ENCODE results near the gene ELK1. TPM values are rescaled to one million over a fixed set of nuclear protein-coding genes. Genes with fewer than 3 reads are reported as not detected.

The ELK1 gene
- total RNA-seq, 1 experiment from 2014 or later: 57.0 TPM

GRCh38 chrX:47651043-47651905 lies 911 bp upstream of the ELK1 start:
- Histone ChIP-seq H3K4me2 (ENCODE audit: low read length) (peak overlapping the region; percentile 83), H4K20me1 (ENCODE audit: insufficient read depth) (no peaks in the 10 kb centered on the region), H3K79me2 (ENCODE audit: insufficient read depth, low read length) (peaks cover 25% of the 10 kb centered on the region), H3K9ac (ENCODE audit: low read length) (peak overlapping the region; percentile 57), H3K4me3 (replicated peaks in 1 of 2; ENCODE audit: low read depth in 1 of 2, low read length in 2 of 2) (peak overlapping the region; percentile 36 to 51), H3K4me1 (ENCODE audit: control insufficient read depth in 1 of 2, insufficient read depth in 2 of 2, low read length in 2 of 2) (peaks cover 8 to 20% of the 10 kb centered on the region in 2 experiments; a peak in 3 of 4 replicates), H2AFZ (ENCODE audit: low read depth, low read length, poor library complexity, severe bottlenecking) (no peak overlapping the region), H3K27ac (ENCODE audit: low read depth, low read length) (peak overlapping the region; percentile 61), H3K27me3 (ENCODE audit: insufficient read depth, low read length) (no peaks in the 10 kb centered on the region), H3K9me2 (ENCODE audit: insufficient read depth) (no peaks in the 10 kb centered on the region), H3K36me3 (ENCODE audit: control insufficient read depth in 1 of 2, insufficient read depth in 2 of 2, low read length in 2 of 2) (peaks cover 10% of the 10 kb centered on the region in 2 experiments), H3K9me3 (ENCODE audit: control insufficient read depth in 1 of 2, insufficient read depth in 1 of 2, low read depth in 1 of 2, low read length in 2 of 2) (no peaks in the 10 kb centered on the region)
- TF ChIP-seq ZFX (IDR thresholded peaks at IDR 0.05) (no peak), POLR2AphosphoS5 (IDR thresholded peaks at IDR 0.05; ENCODE audit: low read depth, low read length) (peak; percentile 45; the same call in 1 of the 2 replicates)
- intact Hi-C loops (cut with micrococcal nuclease): no loop called here
- ATAC-seq: peak; percentile 18
- DNase-seq (ENCODE audit: low read depth, low spot score): no peak
- RAD21 ChIA-PET (ENCODE audit: low non-redundant PET in 1 of 2, low total read pairs in 2 of 2, uncharacterized antibody in 2 of 2, unreplicated experiment in 2 of 2): no interaction called here
- CTCF ChIA-PET: no interaction called here
- POLR2A ChIA-PET: no interaction called here
- BruUV-seq (replicated peaks): TSS peak; percentile 41

- H3K27ac ChIP-seq (ENCODE audit: low read depth, low read length): peak overlapping the region; percentile 64; the same call in 1 of the 2 replicates
- H3K36me3 ChIP-seq (ENCODE audit: control insufficient read depth in 1 of 2, insufficient read depth in 2 of 2, low read length in 2 of 2): peaks cover 0 to 2% of the 10 kb centered on the region in 2 experiments; a peak in 3 of 4 replicates
- ATAC-seq (no peak), DNase-seq (ENCODE audit: low read depth, low spot score) (no peak)
- H3K4me1 ChIP-seq (ENCODE audit: control insufficient read depth in 1 of 2, insufficient read depth in 2 of 2, low read length in 2 of 2): peaks cover 8 to 20% of the 10 kb centered on the region in 2 experiments; a peak in 3 of 4 replicates
- no TSS peak for BruUV-seq (replicated peaks)
- H2AFZ ChIP-seq (ENCODE audit: low read depth, low read length, poor library complexity, severe bottlenecking): no peak overlapping the region
- peak overlapping the region; percentile 74 for H3K4me2 ChIP-seq (ENCODE audit: low read length)
- no peaks in the 10 kb centered on the region for H3K9me3 ChIP-seq (ENCODE audit: control insufficient read depth in 1 of 2, insufficient read depth in 1 of 2, low read depth in 1 of 2, low read length in 2 of 2)
- peaks cover 25% of the 10 kb centered on the region for H3K79me2 ChIP-seq (ENCODE audit: insufficient read depth, low read length)
- ChIA-PET RAD21 (ENCODE audit: low non-redundant PET in 1 of 2, low total read pairs in 2 of 2, uncharacterized antibody in 2 of 2, unreplicated experiment in 2 of 2) (no interaction called here), CTCF (no interaction called here), POLR2A (no interaction called here)
- intact Hi-C loops (cut with micrococcal nuclease): no loop called here
- H3K9ac ChIP-seq (ENCODE audit: low read length): peak overlapping the region; percentile 82
- no peaks in the 10 kb centered on the region for H3K9me2 ChIP-seq (ENCODE audit: insufficient read depth)
- H3K27me3 ChIP-seq (ENCODE audit: insufficient read depth, low read length): no peaks in the 10 kb centered on the region
- no peaks in the 10 kb centered on the region for H4K20me1 ChIP-seq (ENCODE audit: insufficient read depth)
- peak overlapping the region; percentile 71 to 80 for H3K4me3 ChIP-seq (replicated peaks in 1 of 2; ENCODE audit: low read depth in 1 of 2, low read length in 2 of 2)
- TF ChIP-seq YY1 (IDR thresholded peaks at IDR 0.05; ENCODE audit: extremely low read depth, insufficient replicate concordance, low read depth, low read length) (no peak), MAX (IDR thresholded peaks at IDR 0.05) (no peak), CEBPB (IDR thresholded peaks at IDR 0.05; ENCODE audit: low read depth) (no peak), REST (IDR thresholded peaks at IDR 0.05; ENCODE audit: low read depth) (no peak), CBX3 (IDR thresholded peaks at IDR 0.05; ENCODE audit: low read depth) (no peak), EZH2phosphoT487 (IDR thresholded peaks at IDR 0.05; ENCODE audit: borderline replicate concordance) (no peak), CTCF (IDR thresholded peaks at IDR 0.05 in 2 of 3, conservative IDR thresholded peaks at IDR 0.05 in 1 of 3; ENCODE audit: borderline replicate concordance in 1 of 3, insufficient read depth in 1 of 3, low read depth in 2 of 3, low read length in 2 of 3) (no peak), ELF1 (IDR thresholded peaks at IDR 0.05; ENCODE audit: borderline replicate concordance, low read depth) (no peak), FOSL1 (IDR thresholded peaks at IDR 0.05; ENCODE audit: low read depth) (no peak)
Observed at GRCh38 chrX:47649781-47650163, 591 bp downstream of the ELK1 start.
